A673 (cell line): ENCODE data around the gene BID.

Source experiments
- CTCF ChIP-seq: fragments of 300-800, 200-600 bp; sonication (generic); conservative IDR thresholded peaks from 2 replicates; pipeline ENCODE4 v1.5.1; 2017; ENCODE audit warnings: low read depth, mild to moderate bottlenecking, antibody characterized with exemption, low read length, moderate library complexity, mixed read lengths
- EZH2 ChIP-seq: fragments of 200-600 bp; sonication (generic); IDR thresholded peaks from 2 replicates; pipeline ENCODE4 v1.6.1; 2017; ENCODE audit warnings: borderline replicate concordance, low read depth, mild to moderate bottlenecking, mixed read lengths, antibody characterized with exemption, low read length; ENCODE audit not compliant: poor library complexity, severe bottlenecking

- TF ChIP-seq CTCF (no peak), EZH2 (no peak)
Observed at GRCh38 chr22:17707526-17707925, 66.7 kb downstream of the BID start.
